Motor neuron (in vitro differentiated cells): ENCODE data around the gene ITK. TPM values are rescaled to one million over a fixed set of nuclear protein-coding genes. Genes with fewer than 3 reads are reported as not detected.
A peak's percentile ranks its signal among the peaks of the same experiment; 100 is the strongest.

Experiments
- ATAC-seq, 8 experiments: fragments of 200-7000 bp; cut with Tn5 transposase; replicated peaks in 6 of 8; 2 replicates each; pipeline ENCODE4 v1.8.0; 2021; ENCODE audit warnings: mild to moderate bottlenecking in 8 of 8, moderate library complexity in 8 of 8
- H3K27ac ChIP-seq, 2 donors: fragments of 250-450 bp; sonication (Bioruptor Pico); 2 replicates each; pipeline ENCODE4 v1.9.0; 2021; ENCODE audit warnings: antibody characterized with exemption in 2 of 2, mild to moderate bottlenecking in 2 of 2, moderate library complexity in 1 of 2
- H3K4me1 ChIP-seq, 2 donors: fragments of 250-450 bp; sonication (Bioruptor Pico); replicated peaks in 1 of 2; 2 replicates each; pipeline ENCODE4 v1.6.1; 2021; ENCODE audit warnings: antibody characterized with exemption in 2 of 2, mild to moderate bottlenecking in 2 of 2, moderate library complexity in 1 of 2
- H3K4me3 ChIP-seq, 5 donors: fragments of 250-450 bp; sonication (Bioruptor Pico); 2 replicates each; pipeline ENCODE4 v1.9.0; 2021; ENCODE audit warnings: antibody characterized with exemption in 5 of 5, mild to moderate bottlenecking in 5 of 5, moderate library complexity in 4 of 5
- WGBS, 10 experiments: fragments of 450-650 bp; shearing (Covaris generic); methylation state at CpG; one replicate each; pipeline ENCODE4 v1.0.0; 2022; 5-methylcytosine and 5-hydroxymethylcytosine counted together
- in situ Hi-C, 9 experiments: fragments of 400-800 bp; cut with MboI; loops; one replicate each; pipeline ENCODE4 v1.15.0; 2021; ENCODE audit warnings: low sequenced_read_pairs in 9 of 9, low pct_unique_long_range_greater_than_20kb in 2 of 9; ENCODE audit not compliant: unreplicated experiment in 9 of 9
- total RNA-seq, 8 experiments: library from RNA; unstranded; fragments of 300-600 nt; gene quantifications; 2 replicates each; pipeline versions ENCODE4 v1.2.3 to v1.2.4, GENCODE V29; 2022

Gene ITK
- total RNA-seq, 8 experiments from 2014 or later = 0.18 to 76.4 (median 0.80) TPM; not detected in 1

DNA sequence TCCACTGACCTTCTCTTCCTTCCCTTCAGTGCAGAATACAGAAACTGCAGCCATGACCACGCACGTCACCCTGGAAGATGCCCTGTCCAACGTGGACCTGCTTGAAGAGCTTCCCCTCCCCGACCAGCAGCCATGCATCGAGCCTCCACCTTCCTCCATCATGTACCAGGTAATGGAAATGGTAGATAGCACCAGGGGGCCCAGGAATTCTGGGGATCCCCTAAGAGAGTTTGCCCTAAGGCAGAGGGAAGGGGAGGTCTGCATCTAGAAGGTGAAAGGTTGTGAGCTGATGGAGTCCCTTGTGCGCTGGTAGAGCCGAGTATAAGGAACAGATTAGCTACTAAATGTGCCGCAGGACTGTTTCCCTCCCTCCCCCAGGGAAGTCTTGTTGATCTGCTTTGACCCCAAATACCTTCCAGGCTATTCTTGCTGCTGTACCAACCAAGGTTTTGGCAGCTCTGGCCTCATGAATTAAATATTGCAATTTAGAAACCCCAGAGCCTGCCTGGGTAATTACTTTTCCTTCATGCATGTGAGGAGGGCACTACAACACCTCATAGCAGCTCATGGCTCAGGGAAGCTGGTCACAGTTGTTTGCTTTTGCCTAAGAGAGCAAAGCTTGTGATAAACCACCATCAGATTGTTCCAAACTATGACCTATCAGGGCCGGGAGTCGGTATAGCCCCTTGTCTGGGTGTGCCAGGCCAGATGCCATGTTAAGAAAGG, 104.8 kb downstream of the ITK start:
- in situ Hi-C loops = loop anchor here in 1 of 9 experiments (25.0 kb wide), 1 partner anchor 123 kb away; the partner anchor contains the start of gene GARIN3
- 50 to 100% (median 84%) methylated on average over 1 to 7 of the region's 10 CpGs; no CpG with 5 or more reads in 1 of the 10 experiments for WGBS, 10 experiments
- Histone ChIP-seq H3K4me1 (peaks cover 0 to 6% of the 10 kb centered on the region in 2 donors), H3K4me3 (no peak overlapping the region), H3K27ac (no peak overlapping the region)
- peak in 1 of 8 experiments; percentile 52 for ATAC-seq

DNA sequence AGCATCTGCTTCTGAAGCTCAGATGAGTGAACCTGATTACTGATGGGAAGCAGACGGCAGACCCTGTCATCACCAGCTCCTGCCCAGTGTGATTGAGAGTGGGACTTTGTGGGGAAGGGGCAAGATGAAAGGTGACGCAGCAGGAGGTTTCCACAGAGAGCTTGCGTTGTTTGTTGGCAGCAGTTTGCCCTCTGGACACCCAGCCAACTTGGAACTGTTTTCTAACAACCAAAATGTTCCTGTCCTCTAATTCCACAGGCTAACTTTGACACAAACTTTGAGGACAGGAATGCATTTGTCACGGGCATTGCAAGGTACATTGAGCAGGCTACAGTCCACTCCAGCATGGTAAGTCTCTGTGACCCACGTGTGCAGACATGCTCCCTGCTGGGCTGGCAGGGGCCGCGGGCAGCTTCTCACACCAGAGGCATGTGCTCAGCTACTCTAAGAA, 106.1 kb downstream of the ITK start:
- no peak for ATAC-seq
- in situ Hi-C loops = loop anchor here in 1 of 9 experiments (25.0 kb wide), 1 partner anchor 124 kb away; the partner anchor contains the start of gene GARIN3
- 0 to 100% (median 28%) methylated on average over 1 to 6 of the region's 7 CpGs; no CpG with 5 or more reads in 2 of the 10 experiments for WGBS, 10 experiments
- peaks cover 0 to 6% of the 10 kb centered on the region in 2 donors for H3K4me1 ChIP-seq
- H3K4me3 ChIP-seq = no peak overlapping the region
- no peak overlapping the region for H3K27ac ChIP-seq

- Histone ChIP-seq H3K4me3 (no peak overlapping the region), H3K27ac (no peak overlapping the region), H3K4me1 (peaks cover 0 to 6% of the 10 kb centered on the region in 2 donors)
- in situ Hi-C loops = loop anchor here in 1 of 9 experiments (25.0 kb wide), 1 partner anchor 126 kb away; the partner anchor contains the start of gene GARIN3
- 64 to 100% (median 89%) methylated on average over 1 to 4 of the region's 4 CpGs; no CpG with 5 or more reads in 1 of the 10 experiments for WGBS, 10 experiments
- no peak for ATAC-seq
Observed at GRCh38 chr5:157288405-157289163, 107.9 kb downstream of the ITK start.

GRCh38 chr5:157289164-157289819, 108.7 kb downstream of the ITK start:
- in situ Hi-C loops = loop anchor here in 1 of 9 experiments (25.0 kb wide), 1 partner anchor 127 kb away; the partner anchor contains the start of gene GARIN3
- no peak overlapping the region for H3K4me3 ChIP-seq
- no peak for ATAC-seq
- no peak overlapping the region for H3K27ac ChIP-seq
- H3K4me1 ChIP-seq = peaks cover 0 to 6% of the 10 kb centered on the region in 2 donors
- WGBS, 10 experiments = 80 to 100% (median 89%) methylated on average over 1 to 9 of the region's 9 CpGs

DNA sequence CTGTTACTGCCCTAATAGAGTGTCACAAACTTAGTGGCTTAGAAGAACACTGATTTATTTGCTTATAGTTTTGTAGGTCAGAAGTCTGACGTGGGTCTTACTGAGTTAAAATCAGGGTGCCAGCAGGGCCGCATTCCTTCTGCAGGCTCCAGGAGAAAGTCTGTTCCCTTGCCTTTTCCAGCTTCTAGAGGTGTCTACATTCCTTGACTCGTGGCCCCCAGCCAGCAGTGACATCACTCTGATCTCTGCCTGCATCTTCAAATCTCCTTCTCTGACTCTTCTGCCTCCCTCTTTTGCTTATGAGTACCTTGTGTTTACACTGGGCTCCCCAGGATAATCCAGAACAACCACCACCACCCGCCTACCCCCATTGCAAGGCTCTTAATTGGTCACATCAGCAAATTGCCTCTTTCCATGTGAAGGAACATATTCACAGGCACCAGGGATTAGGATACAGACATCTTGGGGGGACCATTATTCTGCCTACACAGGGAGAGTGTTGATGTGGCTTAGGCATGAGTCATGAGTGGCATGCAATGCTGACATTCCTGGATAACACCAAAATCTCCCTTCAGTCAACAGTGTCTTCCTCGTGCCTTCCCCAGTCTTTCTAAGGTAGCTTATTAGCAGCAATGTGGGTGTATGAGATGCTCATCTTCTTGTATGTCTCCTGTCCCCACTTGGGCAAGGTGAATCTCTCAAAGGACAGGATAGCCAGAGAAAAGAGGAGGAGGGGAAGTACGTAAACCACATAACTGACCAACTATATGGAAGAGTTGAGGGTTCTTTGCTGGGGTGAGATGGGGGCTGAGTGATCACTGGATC, 109.7 kb downstream of the ITK start:
- H3K4me3 ChIP-seq = no peak overlapping the region
- 53 to 100% (median 67%) methylated on average over 1 to 4 of the region's 6 CpGs; no CpG with 5 or more reads in 1 of the 10 experiments for WGBS, 10 experiments

DNA sequence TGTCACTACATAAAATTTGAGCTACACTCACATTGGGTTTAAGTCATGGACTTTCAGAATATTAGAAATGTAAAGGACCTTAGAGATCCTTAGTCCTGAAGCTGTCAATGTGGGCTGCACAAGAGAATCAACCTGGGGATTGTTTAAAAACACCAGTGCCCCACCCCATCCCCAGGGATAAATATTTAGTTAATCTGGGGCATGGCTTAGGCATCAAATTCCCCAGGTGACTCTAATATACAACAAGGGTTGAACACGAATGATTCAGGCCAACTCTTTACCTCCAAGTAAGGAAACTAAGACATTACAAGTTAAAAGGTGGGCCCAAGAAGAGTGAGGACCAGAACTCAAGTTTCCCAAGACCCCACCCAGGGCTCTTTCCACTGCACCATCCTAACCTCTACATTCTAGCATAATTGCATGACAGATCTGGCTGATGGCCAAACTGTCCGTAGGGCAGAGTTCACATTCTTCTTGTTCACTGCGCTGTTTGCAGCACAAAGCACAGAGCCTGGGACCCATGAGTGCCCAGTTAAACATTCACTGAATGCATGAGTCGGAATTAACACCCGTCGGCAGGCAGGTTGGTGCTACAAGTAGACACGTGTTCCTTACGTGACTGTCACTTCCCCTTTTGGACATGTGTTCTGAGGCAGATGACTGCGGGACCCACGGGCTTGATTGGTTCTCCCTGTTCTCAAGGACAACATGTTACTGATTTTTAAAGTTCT, 110.5 kb downstream of the ITK start:
- in situ Hi-C loops = loop anchor here in 1 of 9 experiments (25.0 kb wide), 1 partner anchor 129 kb away; the partner anchor contains the start of gene GARIN3
- Histone ChIP-seq H3K4me1 (no peaks in the 10 kb centered on the region), H3K4me3 (no peak overlapping the region), H3K27ac (no peak overlapping the region)
- peak in 3 of 8 experiments; percentile 25 to 74 (median 54) for ATAC-seq
- WGBS, 10 experiments = 24 to 80% (median 61%) methylated on average over 2 to 8 of the region's 10 CpGs; no CpG with 5 or more reads in 4 of the 10 experiments

More for the DNA sequence above, 109.7 kb downstream of the ITK start:
- Histone ChIP-seq H3K27ac (no peak overlapping the region), H3K4me1 (peaks cover 0 to 2% of the 10 kb centered on the region in 2 donors)
- peak in 4 of 8 experiments; percentile 24 to 58 (median 34) for ATAC-seq
- in situ Hi-C loops = loop anchor here in 1 of 9 experiments (25.0 kb wide), 1 partner anchor 128 kb away; the partner anchor contains the start of gene GARIN3

GRCh38 chr5:157292599-157292998, 112.0 kb downstream of the ITK start:
- WGBS, 10 experiments = 64 to 100% (median 96%) methylated on average over 1 to 3 of the region's 3 CpGs; no CpG with 5 or more reads in 2 of the 10 experiments
- in situ Hi-C loops = loop anchor here in 1 of 9 experiments (25.0 kb wide), 1 partner anchor 130 kb away; the partner anchor contains the start of gene GARIN3
- ATAC-seq = no peak
- no peak overlapping the region for H3K4me3 ChIP-seq
- no peak overlapping the region for H3K27ac ChIP-seq
- no peaks in the 10 kb centered on the region for H3K4me1 ChIP-seq

GRCh38 chr5:157294407-157295091, 113.9 kb downstream of the ITK start:
- 20 to 100% (median 75%) methylated on average over 1 to 5 of the region's 7 CpGs; no CpG with 5 or more reads in 5 of the 10 experiments for WGBS, 10 experiments
- H3K4me3 ChIP-seq = no peak overlapping the region
- H3K4me1 ChIP-seq = no peaks in the 10 kb centered on the region
- ATAC-seq = peak in 2 of 8 experiments; percentile 57 to 74
- no peak overlapping the region for H3K27ac ChIP-seq
- in situ Hi-C loops = loop anchor here in 1 of 9 experiments (25.0 kb wide), 1 partner anchor 132 kb away; the partner anchor contains the start of gene GARIN3

GRCh38 chr5:157295247-157295646, 114.6 kb downstream of the ITK start:
- in situ Hi-C loops = loop anchor here in 1 of 9 experiments (25.0 kb wide), 1 partner anchor 133 kb away; the partner anchor contains the start of gene GARIN3
- H3K4me3 ChIP-seq = no peak overlapping the region
- peak in 1 of 8 experiments; percentile 32 for ATAC-seq
- no peak overlapping the region for H3K27ac ChIP-seq
- WGBS, 10 experiments = 17 to 100% (median 100%) methylated on average over 1 of the region's 1 CpG; no CpG with 5 or more reads in 3 of the 10 experiments
- no peaks in the 10 kb centered on the region for H3K4me1 ChIP-seq

DNA sequence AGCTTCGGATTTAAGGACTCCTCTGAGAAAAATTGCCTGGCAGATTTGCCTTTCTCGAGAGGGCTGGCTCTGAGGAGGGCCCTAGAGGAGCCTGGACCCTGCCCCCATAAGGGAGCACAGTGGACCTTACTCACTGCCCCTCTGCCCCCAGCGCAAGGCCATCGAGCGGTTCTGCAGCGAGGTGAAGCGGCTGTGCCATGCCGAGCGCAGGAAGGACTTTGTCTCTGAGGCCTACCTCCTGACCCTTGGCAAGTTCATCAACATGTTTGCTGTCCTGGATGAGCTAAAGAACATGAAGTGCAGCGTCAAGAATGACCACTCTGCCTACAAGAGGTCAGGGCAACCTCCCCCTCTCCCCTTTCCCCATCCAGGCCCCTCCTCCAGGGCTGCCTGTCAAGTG, 119.9 kb downstream of the ITK start:
- in situ Hi-C loops = no loop called here
- Histone ChIP-seq H3K4me3 (no peak overlapping the region), H3K4me1 (no peaks in the 10 kb centered on the region), H3K27ac (no peak overlapping the region)
- 58 to 100% (median 90%) methylated on average over 1 to 8 of the region's 10 CpGs; no CpG with 5 or more reads in 5 of the 10 experiments for WGBS, 10 experiments
- ATAC-seq = no peak

GRCh38 chr5:157301066-157301465, 120.4 kb downstream of the ITK start:
- no peak overlapping the region for H3K27ac ChIP-seq
- no peak for ATAC-seq
- in situ Hi-C loops = no loop called here
- no peaks in the 10 kb centered on the region for H3K4me1 ChIP-seq
- H3K4me3 ChIP-seq = no peak overlapping the region
